ENCODE data around the gene LY6G6F.

GRCh38 chr6:31692886-31693285 is 13.8 kb upstream of the LY6G6F start:
- no peak for TF ChIP-seq ZNF274 (CRISPR knock-in tag; IDR thresholded peaks at IDR 0.05)
- TF ChIP-seq POLR2A (IDR thresholded peaks at IDR 0.05; ENCODE audit: insufficient read depth in 1 of 2, low read depth in 2 of 2, low read length in 2 of 2), result no peak
- TF ChIP-seq ZNF232 (CRISPR knock-in tag; IDR thresholded peaks at IDR 0.05; ENCODE audit: borderline replicate concordance), result no peak
